Measurements from ENCODE around the gene GIPR. TPM values are rescaled to one million over a fixed set of nuclear protein-coding genes. Genes with fewer than 3 reads are reported as not detected.

Gene GIPR
- total RNA-seq, 4 donors from 2014 or later, result 0.45 to 1.5 (median 1.2) TPM

GRCh38 chr19:45646345-45646698 lies 21.7 kb upstream of the GIPR start:
- intact Hi-C loops (cut with DNase I), result no loop called here
- no peak overlapping the region for H3K27ac ChIP-seq
- DNase-seq, result no peak
- 17 to 26% methylated on average over 8 to 9 of the region's 9 CpGs for WGBS, 2 donors
- no peak for TF ChIP-seq POLR2A (IDR thresholded peaks at IDR 0.05)
- TF ChIP-seq, protein P1, sequence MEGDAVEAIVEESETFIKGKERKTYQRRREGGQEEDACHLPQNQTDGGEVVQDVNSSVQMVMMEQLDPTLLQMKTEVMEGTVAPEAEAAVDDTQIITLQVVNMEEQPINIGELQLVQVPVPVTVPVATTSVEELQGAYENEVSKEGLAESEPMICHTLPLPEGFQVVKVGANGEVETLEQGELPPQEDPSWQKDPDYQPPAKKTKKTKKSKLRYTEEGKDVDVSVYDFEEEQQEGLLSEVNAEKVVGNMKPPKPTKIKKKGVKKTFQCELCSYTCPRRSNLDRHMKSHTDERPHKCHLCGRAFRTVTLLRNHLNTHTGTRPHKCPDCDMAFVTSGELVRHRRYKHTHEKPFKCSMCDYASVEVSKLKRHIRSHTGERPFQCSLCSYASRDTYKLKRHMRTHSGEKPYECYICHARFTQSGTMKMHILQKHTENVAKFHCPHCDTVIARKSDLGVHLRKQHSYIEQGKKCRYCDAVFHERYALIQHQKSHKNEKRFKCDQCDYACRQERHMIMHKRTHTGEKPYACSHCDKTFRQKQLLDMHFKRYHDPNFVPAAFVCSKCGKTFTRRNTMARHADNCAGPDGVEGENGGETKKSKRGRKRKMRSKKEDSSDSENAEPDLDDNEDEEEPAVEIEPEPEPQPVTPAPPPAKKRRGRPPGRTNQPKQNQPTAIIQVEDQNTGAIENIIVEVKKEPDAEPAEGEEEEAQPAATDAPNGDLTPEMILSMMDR (IDR thresholded peaks at IDR 0.05), result no peak
- H3K36me3 ChIP-seq, result no peaks in the 10 kb centered on the region
- no peak overlapping the region for H3K4me3 ChIP-seq (replicated peaks in 1 of 3)
- H3K27me3 ChIP-seq, result peaks cover 12% of the 10 kb centered on the region
- peaks cover 10 to 30% of the 10 kb centered on the region in 2 donors for H3K4me1 ChIP-seq
- H3K9me3 ChIP-seq, result no peaks in the 10 kb centered on the region

DNA sequence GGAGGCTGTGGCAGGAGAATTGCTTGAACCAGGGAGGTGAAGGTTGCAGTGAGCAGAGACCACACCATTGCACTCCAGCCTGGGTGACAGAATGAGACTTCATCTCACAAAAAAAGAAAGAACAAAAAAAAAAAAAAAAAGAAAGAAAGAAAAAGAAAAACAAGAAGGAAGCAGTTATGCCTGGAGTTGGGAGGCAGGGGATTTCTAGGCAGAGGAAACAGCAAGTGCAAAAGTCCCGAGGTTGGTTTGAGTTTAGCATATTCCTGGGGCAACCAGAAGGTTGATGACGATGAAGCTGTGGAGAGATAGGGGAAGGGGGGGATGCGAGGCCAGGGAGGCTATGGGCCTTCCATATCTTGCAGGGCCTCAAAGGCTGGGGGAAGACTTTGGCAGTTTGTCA lies 17.3 kb upstream of the GIPR start:
- Histone ChIP-seq H3K27ac (no peak overlapping the region), H3K27me3 (no peaks in the 10 kb centered on the region), H3K4me1 (peaks cover 0 to 7% of the 10 kb centered on the region in 2 donors), H3K36me3 (no peaks in the 10 kb centered on the region), H3K4me3 (replicated peaks in 1 of 3) (no peak overlapping the region), H3K9me3 (no peaks in the 10 kb centered on the region)
- WGBS, 2 donors, result 80 to 89% methylated on average over 3 of the region's 3 CpGs
- intact Hi-C loops (cut with DNase I), result no loop called here
- TF ChIP-seq POLR2A (IDR thresholded peaks at IDR 0.05), result no peak
- TF ChIP-seq, protein P1 (IDR thresholded peaks at IDR 0.05), result no peak
- no peak for DNase-seq

DNA sequence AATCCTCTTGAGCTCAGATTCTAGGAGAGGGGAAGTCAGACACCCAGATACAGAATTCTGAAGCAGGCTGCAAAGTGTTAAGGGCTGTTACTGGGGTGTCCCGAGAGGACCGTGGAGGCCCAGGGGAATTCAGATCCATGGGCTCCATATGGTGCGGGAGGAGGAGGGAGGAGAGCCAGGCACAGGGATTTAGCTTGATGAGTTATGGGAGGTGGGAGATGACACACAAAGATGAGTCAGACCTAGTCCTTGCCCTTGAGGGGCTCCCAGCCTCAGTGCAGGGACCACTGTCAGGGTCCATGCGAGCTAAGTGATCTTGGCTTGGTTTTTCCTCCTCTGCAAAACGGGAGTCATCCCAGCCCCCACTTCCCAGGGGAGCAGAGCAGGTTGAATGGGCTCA lies 14.4 kb upstream of the GIPR start:
- intact Hi-C loops (cut with DNase I), result no loop called here
- H3K4me3 ChIP-seq (replicated peaks in 1 of 3), result no peak overlapping the region
- H3K27ac ChIP-seq, result no peak overlapping the region
- no peaks in the 10 kb centered on the region for H3K9me3 ChIP-seq
- H3K27me3 ChIP-seq, result no peaks in the 10 kb centered on the region
- H3K36me3 ChIP-seq, result no peaks in the 10 kb centered on the region
- DNase-seq, result no peak
- WGBS, 2 donors, result 54 to 55% methylated on average over 5 of the region's 5 CpGs
- H3K4me1 ChIP-seq, result no peaks in the 10 kb centered on the region
- TF ChIP-seq POLR2A (IDR thresholded peaks at IDR 0.05), result no peak
- TF ChIP-seq, protein P1 (IDR thresholded peaks at IDR 0.05), result no peak

DNA sequence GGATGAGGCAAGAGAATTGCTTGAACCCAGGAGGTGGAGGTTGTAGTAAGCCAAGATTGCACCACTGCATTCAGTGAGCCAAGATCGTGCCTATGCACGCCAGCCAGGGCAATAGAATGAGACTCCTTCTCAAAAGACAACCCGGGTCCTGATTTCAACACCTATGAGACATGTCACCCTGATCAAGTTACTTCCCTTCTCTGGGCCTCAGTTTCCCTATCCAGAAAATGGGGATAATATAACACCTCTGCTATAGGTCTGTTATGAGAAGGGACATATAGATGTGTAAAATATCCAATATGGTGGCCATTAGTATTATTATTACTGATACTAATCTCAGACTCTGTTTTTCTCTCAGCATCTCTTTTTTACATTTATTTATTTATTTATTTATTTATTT lies 12.9 kb upstream of the GIPR start:
- intact Hi-C loops (cut with DNase I), result no loop called here

DNA sequence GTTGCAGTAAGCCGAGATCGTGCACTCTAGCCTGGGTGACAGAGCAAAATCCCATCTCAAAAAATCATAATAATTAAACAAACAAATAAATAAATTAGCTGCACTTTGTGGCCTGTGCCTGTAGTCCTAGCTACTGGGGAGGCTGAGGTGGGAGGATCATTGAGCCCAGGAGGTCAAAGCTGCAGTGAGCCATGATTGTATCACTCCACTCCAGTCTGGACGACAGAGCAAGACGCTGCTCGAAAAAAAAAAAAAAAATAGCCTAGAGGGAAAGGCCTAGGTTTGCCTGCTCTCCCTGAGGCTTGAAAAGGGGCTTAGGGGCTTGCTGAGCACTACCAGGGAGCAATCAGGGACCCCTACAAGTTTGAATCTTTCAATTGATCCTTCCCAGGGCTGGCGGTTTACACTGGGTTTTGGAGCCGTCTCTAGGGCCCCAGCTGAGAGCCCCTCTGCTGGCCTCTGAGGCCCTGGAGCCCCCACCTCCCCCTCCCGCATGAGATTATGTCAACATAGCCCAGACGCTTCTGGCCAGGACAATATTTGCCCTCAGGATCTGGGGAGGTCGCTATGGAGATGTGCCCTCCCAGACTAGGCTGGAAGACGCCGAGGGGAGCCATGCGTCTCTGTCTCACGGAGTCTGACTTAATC lies 10.4 kb upstream of the GIPR start:
- TF ChIP-seq, protein P1 (IDR thresholded peaks at IDR 0.05), result no peak
- TF ChIP-seq POLR2A (IDR thresholded peaks at IDR 0.05), result no peak
- H3K36me3 ChIP-seq, result no peaks in the 10 kb centered on the region
- H3K27ac ChIP-seq, result no peak overlapping the region
- no peaks in the 10 kb centered on the region for H3K27me3 ChIP-seq
- WGBS, 2 donors, result 27 to 34% methylated on average over 14 of the region's 14 CpGs
- no peaks in the 10 kb centered on the region for H3K9me3 ChIP-seq
- H3K4me1 ChIP-seq, result no peaks in the 10 kb centered on the region
- DNase-seq, result no peak
- H3K4me3 ChIP-seq (replicated peaks in 1 of 3), result no peak overlapping the region
- intact Hi-C loops (cut with DNase I), result no loop called here

More for the DNA sequence above, 12.9 kb upstream of the GIPR start:
- Histone ChIP-seq H3K36me3 (no peaks in the 10 kb centered on the region), H3K4me1 (no peaks in the 10 kb centered on the region), H3K4me3 (replicated peaks in 1 of 3) (no peak overlapping the region), H3K9me3 (no peaks in the 10 kb centered on the region), H3K27me3 (no peaks in the 10 kb centered on the region), H3K27ac (no peak overlapping the region)
- DNase-seq, result no peak
- 67 to 94% methylated on average over 3 of the region's 3 CpGs for WGBS, 2 donors
- no peak for TF ChIP-seq POLR2A (IDR thresholded peaks at IDR 0.05)
- TF ChIP-seq, protein P1 (IDR thresholded peaks at IDR 0.05), result no peak

Measured in thyroid gland (tissue), 4 donors.